ENCODE data around the gene GHITM. TPM values are rescaled to one million over a fixed set of nuclear protein-coding genes. Genes with fewer than 3 reads are reported as not detected.
"Not testable (repeated sequence)": the region's sequence is repeated elsewhere in the genome, so short reads cannot be mapped to it uniquely, and the experiment has no call there.

GHITM gene
- total RNA-seq, 2 experiments from 2014 or later = 101 to 112 TPM

GRCh38 chr10:84123362-84123761 is 15.9 kb upstream of the GHITM start:
- peaks cover 18% of the 10 kb centered on the region for H3K27me3 Mint-ChIP-seq
- CTCF ChIA-PET = no interaction called here

GRCh38 chr10:84125910-84126784 is 13.2 kb upstream of the GHITM start:
- CTCF ChIA-PET = interaction anchor here (2.3 kb wide), 1 partner anchor 12 kb away, joined by 7 read pairs; the partner anchor contains the start of gene GHITM
- H3K36me3 Mint-ChIP-seq (ENCODE audit: low read depth); H3K4me1 Mint-ChIP-seq; H3K4me3 Mint-ChIP-seq; H3K27ac Mint-ChIP-seq; DNase-seq; POLR2A ChIA-PET: not testable (repeated sequence)
- peaks cover 18% of the 10 kb centered on the region for H3K27me3 Mint-ChIP-seq
- H3K9me3 Mint-ChIP-seq = peaks cover 13% of the 10 kb centered on the region

More at GRCh38 chr10:84123362-84123761, 15.9 kb upstream of the GHITM start:
- no peak overlapping the region for H3K4me3 Mint-ChIP-seq
- H3K4me1 Mint-ChIP-seq = no peaks in the 10 kb centered on the region
- H3K9me3 Mint-ChIP-seq = peaks cover 13% of the 10 kb centered on the region
- POLR2A ChIA-PET = no interaction called here
- H3K27ac Mint-ChIP-seq = no peak overlapping the region
- DNase-seq = no peak
- H3K36me3 Mint-ChIP-seq (ENCODE audit: low read depth) = no peaks in the 10 kb centered on the region

DNA sequence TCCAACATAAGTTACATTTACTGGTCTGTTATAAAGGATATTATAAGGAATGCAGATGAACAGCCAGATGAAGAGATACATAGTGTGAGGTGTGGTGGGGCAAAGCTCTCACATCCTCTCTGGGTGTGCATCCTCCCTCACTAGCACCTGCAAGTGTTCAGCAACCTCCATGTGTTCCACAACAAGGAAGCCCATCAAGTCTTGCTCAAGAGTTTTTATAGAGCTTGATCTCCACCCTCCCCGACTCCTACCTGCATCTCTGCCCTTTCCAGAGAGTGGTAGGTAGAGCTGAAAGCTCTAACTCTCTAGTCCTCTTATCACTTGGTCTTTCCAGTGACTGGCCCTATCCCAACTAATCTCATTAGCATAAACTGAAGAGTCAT is 12.5 kb upstream of the GHITM start:
- no peak overlapping the region for H3K4me3 Mint-ChIP-seq
- H3K36me3 Mint-ChIP-seq (ENCODE audit: low read depth) = no peaks in the 10 kb centered on the region
- POLR2A ChIA-PET = no interaction called here
- CTCF ChIA-PET = interaction anchor here (2.3 kb wide), 1 partner anchor 12 kb away, joined by 7 read pairs; the partner anchor contains the start of gene GHITM
- H3K27me3 Mint-ChIP-seq = peaks cover 18% of the 10 kb centered on the region
- peaks cover 13% of the 10 kb centered on the region for H3K9me3 Mint-ChIP-seq
- DNase-seq = no peak
- H3K27ac Mint-ChIP-seq = no peak overlapping the region
- H3K4me1 Mint-ChIP-seq = no peaks in the 10 kb centered on the region

- no peaks in the 10 kb centered on the region for H3K9me3 Mint-ChIP-seq
- H3K27ac Mint-ChIP-seq = no peak overlapping the region
- H3K4me3 Mint-ChIP-seq = no peak overlapping the region
- no peak for DNase-seq
- ChIA-PET CTCF (interaction anchor here (0.5 to 1.1 kb wide), 2 partner anchors 12 to 412 kb away, joined by 3 to 4 read pairs; no protein-coding TSS in a partner anchor), POLR2A (no interaction called here)
- H3K27me3 Mint-ChIP-seq = peaks cover 5% of the 10 kb centered on the region
- no peaks in the 10 kb centered on the region for H3K36me3 Mint-ChIP-seq (ENCODE audit: low read depth)
- H3K4me1 Mint-ChIP-seq = peaks cover 17% of the 10 kb centered on the region
Measured at GRCh38 chr10:84135836-84136235, 3.5 kb upstream of the GHITM start.

DNA sequence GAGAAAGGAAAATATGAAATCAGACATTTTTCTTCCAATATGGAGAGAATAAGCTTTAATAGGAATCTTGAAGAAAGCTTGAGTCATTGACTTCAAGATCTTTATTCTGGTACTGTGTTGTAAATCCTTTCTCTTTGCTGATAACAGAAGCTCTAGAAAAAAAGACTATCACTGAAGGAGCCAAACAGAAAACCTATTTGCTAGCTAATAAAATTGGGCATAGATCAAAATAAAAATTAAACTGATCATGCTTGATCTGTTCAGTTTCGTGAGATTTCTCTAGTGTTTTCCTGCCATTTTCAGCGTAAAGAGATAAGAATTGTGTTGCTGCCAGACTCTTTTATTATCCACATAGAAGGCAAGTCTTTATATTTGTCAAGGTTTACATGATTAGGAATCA is 1.5 kb upstream of the GHITM start:
- CTCF ChIA-PET = interaction anchor here (0.8 to 3.0 kb wide), 4 partner anchors 10 to 40 kb away, joined by 3 to 11 read pairs (median 6); no protein-coding TSS in a partner anchor

DNA sequence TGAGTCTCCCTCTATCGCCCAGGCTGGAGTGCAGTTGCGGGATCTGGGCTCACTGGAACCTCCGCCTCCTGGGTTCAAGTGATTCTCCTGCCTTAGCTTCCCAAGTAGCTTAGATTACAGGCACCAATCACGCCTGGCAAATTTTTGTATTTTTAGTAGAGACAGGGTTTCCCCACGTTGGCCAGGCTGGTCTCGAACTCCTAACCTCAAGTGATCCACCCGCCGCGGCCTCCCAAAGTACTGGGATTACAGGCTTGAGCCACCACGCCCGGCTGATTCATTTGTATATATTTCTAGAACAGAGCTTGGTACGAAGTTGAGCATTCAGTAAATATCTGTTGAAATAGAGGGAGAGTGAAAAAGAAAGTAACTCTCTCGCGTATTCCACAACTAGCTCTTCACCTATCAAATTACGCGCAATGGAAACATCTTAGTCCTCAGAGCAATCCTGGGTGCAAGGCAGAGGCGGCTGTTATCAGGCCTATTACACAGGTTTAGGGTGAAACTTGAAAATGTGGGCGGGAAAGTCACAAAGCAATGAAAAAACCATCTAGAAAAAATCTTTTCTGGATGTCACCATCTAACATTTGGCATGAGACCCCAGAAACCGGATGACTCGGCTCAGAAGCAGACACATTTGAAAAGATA is 707 bp upstream of the GHITM start:
- Mint-ChIP-seq H3K4me1 (peaks cover 31% of the 10 kb centered on the region), H3K4me3 (peak overlapping the region; percentile 93)
- POLR2A ChIA-PET = interaction anchor here (0.6 to 1.0 kb wide), 2 partner anchors 9 to 17 kb away, joined by 4 read pairs; no protein-coding TSS in a partner anchor

More for the DNA sequence above, 1.5 kb upstream of the GHITM start:
- no peak for DNase-seq
- peaks cover 31% of the 10 kb centered on the region for H3K4me1 Mint-ChIP-seq
- H3K27ac Mint-ChIP-seq = peak overlapping the region; percentile 99
- H3K4me3 Mint-ChIP-seq = peak overlapping the region; percentile 93
- H3K36me3 Mint-ChIP-seq (ENCODE audit: low read depth) = peaks cover 9% of the 10 kb centered on the region
- POLR2A ChIA-PET = no interaction called here
- H3K9me3 Mint-ChIP-seq = no peaks in the 10 kb centered on the region
- peaks cover 5% of the 10 kb centered on the region for H3K27me3 Mint-ChIP-seq

DNA sequence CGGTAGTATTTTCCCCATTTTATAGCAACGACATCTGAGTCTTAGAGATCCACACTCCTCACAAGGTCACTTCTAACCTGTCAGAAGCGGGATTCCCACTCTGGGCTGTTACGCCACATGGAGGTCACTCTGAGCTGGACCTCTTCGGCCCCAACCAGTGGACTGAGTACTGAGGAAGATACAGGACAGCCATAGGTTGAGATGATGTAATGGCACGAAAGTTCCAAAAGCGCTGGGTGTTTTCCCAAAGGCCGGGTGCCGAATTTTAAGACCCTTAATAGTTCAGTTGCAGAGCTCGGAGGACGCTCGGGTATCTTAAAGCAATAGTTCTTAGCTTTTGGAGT is 699 bp downstream of the GHITM start:
- DNase-seq = no peak

More for the DNA sequence above, 707 bp upstream of the GHITM start:
- Mint-ChIP-seq H3K36me3 (ENCODE audit: low read depth) (peaks cover 16% of the 10 kb centered on the region), H3K9me3 (no peaks in the 10 kb centered on the region), H3K27me3 (peaks cover 5% of the 10 kb centered on the region), H3K27ac (peak overlapping the region; percentile 99)
- CTCF ChIA-PET = interaction anchor here (0.6 to 3.0 kb wide), 10 partner anchors 10 to 129 kb away, joined by 3 to 11 read pairs (median 4); no protein-coding TSS in a partner anchor
- peak; percentile 52 for DNase-seq

GRCh38 chr10:84147347-84147746 is 8.0 kb downstream of the GHITM start:
- Mint-ChIP-seq H3K4me1 (peaks cover 7% of the 10 kb centered on the region), H3K36me3 (ENCODE audit: low read depth) (peaks cover 56% of the 10 kb centered on the region), H3K9me3 (no peaks in the 10 kb centered on the region), H3K27ac (no peak overlapping the region), H3K4me3 (no peak overlapping the region), H3K27me3 (no peaks in the 10 kb centered on the region)
- ChIA-PET POLR2A (interaction anchor here (1.6 kb wide), 1 partner anchor 8 kb away, joined by 4 read pairs; the partner anchor contains the start of gene GHITM), CTCF (interaction anchor here (0.7 to 2.6 kb wide), 9 partner anchors 8 to 92 kb away, joined by 3 to 11 read pairs (median 4); partner anchors contain the start of genes GHITM and GPR15LG)
- DNase-seq = no peak

More for the DNA sequence above, 699 bp downstream of the GHITM start:
- ChIA-PET POLR2A (no interaction called here), CTCF (interaction anchor here (2.2 to 3.0 kb wide), 2 partner anchors 9 to 19 kb away, joined by 6 to 11 read pairs; no protein-coding TSS in a partner anchor)
- Mint-ChIP-seq H3K9me3 (no peaks in the 10 kb centered on the region), H3K27me3 (peaks cover 4% of the 10 kb centered on the region), H3K36me3 (ENCODE audit: low read depth) (peaks cover 25% of the 10 kb centered on the region), H3K4me3 (peak overlapping the region; percentile 93), H3K27ac (peak overlapping the region; percentile 99), H3K4me1 (peaks cover 31% of the 10 kb centered on the region)

- H3K4me1 Mint-ChIP-seq, H3K4me3 Mint-ChIP-seq, H3K9me3 Mint-ChIP-seq, H3K27me3 Mint-ChIP-seq, H3K27ac Mint-ChIP-seq: not testable (repeated sequence)
- POLR2A ChIA-PET = interaction anchor here (1.6 kb wide), 1 partner anchor 9 kb away, joined by 4 read pairs; the partner anchor contains the start of gene GHITM
- DNase-seq = peak; percentile 44
- peaks cover 56% of the 10 kb centered on the region for H3K36me3 Mint-ChIP-seq (ENCODE audit: low read depth)
- CTCF ChIA-PET = interaction anchor here (0.6 to 2.6 kb wide), 13 partner anchors 8 to 216 kb away, joined by 3 to 11 read pairs (median 4); partner anchors contain the start of genes GHITM and GPR15LG
Measured at GRCh38 chr10:84148006-84148597, 8.8 kb downstream of the GHITM start.

- CTCF ChIA-PET = interaction anchor here (0.6 to 2.6 kb wide), 4 partner anchors 9 to 64 kb away, joined by 3 to 11 read pairs (median 4); partner anchors contain the start of gene GHITM
- H3K9me3 Mint-ChIP-seq = no peaks in the 10 kb centered on the region
- peaks cover 47% of the 10 kb centered on the region for H3K36me3 Mint-ChIP-seq (ENCODE audit: low read depth)
- no peaks in the 10 kb centered on the region for H3K27me3 Mint-ChIP-seq
- no peak for DNase-seq
- peaks cover 4% of the 10 kb centered on the region for H3K4me1 Mint-ChIP-seq
- H3K4me3 Mint-ChIP-seq = no peak overlapping the region
- H3K27ac Mint-ChIP-seq = no peak overlapping the region
- POLR2A ChIA-PET = interaction anchor here (0.6 kb wide), 1 partner anchor 24 kb away, joined by 4 read pairs; no protein-coding TSS in a partner anchor
Measured at GRCh38 chr10:84149854-84150253, 10.5 kb downstream of the GHITM start.

GRCh38 chr10:84152769-84153168 is 13.5 kb downstream of the GHITM start:
- Mint-ChIP-seq H3K4me1 (peaks cover 14% of the 10 kb centered on the region), H3K27ac (no peak overlapping the region)

DNA sequence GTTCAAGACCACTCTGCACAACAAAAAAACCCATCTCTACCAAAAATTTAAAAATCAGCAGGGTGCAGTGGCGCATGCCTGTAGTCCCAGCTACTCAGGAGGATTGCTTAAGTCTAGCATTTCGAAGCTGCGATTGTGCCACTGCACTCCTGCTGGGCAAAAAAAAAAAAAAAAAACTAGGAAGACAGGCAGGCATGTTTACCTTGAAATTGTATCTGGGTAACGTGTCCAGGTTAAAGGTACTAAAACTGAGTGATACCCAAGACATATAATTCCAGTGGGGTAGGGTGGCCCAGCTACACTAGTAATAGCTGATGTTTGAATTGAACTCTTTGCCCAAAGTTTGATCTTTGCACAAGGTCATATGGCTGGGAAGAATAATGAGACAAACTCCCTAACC is 16.2 kb downstream of the GHITM start:
- Mint-ChIP-seq H3K27ac (no peak overlapping the region), H3K27me3 (peaks cover 2% of the 10 kb centered on the region), H3K4me1 (peaks cover 14% of the 10 kb centered on the region), H3K9me3 (no peaks in the 10 kb centered on the region), H3K4me3 (no peak overlapping the region), H3K36me3 (ENCODE audit: low read depth) (peaks cover 23% of the 10 kb centered on the region)
- ChIA-PET POLR2A (interaction anchor here (0.6 kb wide), 1 partner anchor 17 kb away, joined by 4 read pairs; no protein-coding TSS in a partner anchor), CTCF (interaction anchor here (0.6 to 1.5 kb wide), 4 partner anchors 10 to 48 kb away, joined by 3 to 6 read pairs (median 3); no protein-coding TSS in a partner anchor)
- DNase-seq = no peak

More at GRCh38 chr10:84152769-84153168, 13.5 kb downstream of the GHITM start:
- H3K4me3 Mint-ChIP-seq = no peak overlapping the region
- H3K36me3 Mint-ChIP-seq (ENCODE audit: low read depth) = peaks cover 37% of the 10 kb centered on the region
- ChIA-PET POLR2A (no interaction called here), CTCF (no interaction called here)
- no peaks in the 10 kb centered on the region for H3K9me3 Mint-ChIP-seq
- DNase-seq = no peak
- H3K27me3 Mint-ChIP-seq = no peaks in the 10 kb centered on the region
